PFSK-1 (cell line): ENCODE data around the gene ZCCHC24.

Experiments
- FOXP2 ChIP-seq: optimal IDR thresholded peaks from 2 replicates; pipeline ENCODE3; 2011; ENCODE audit warnings: borderline replicate concordance, control low read depth, inconsistent platforms; ENCODE audit not compliant: insufficient read depth; ENCODE audit errors: extremely low read length, extremely low read depth
- POLR2AphosphoS5 ChIP-seq: IDR thresholded peaks from 2 replicates; pipeline ENCODE4 v1.6.1; 2012; ENCODE audit warnings: low read depth, mild to moderate bottlenecking, control low read depth, low read length, moderate library complexity
- SIN3A ChIP-seq: IDR thresholded peaks from 2 replicates; pipeline ENCODE4 v1.6.1; 2012; ENCODE audit warnings: mild to moderate bottlenecking, low read length, moderate library complexity, borderline replicate concordance; ENCODE audit not compliant: insufficient read depth
- TAF1 ChIP-seq: IDR thresholded peaks from 2 replicates; pipeline ENCODE4 v1.6.1; 2012; ENCODE audit warnings: low read length, control low read depth, borderline replicate concordance; ENCODE audit not compliant: insufficient read depth
- TF ChIP-seq, protein P1 (sequence below), 2 experiments: IDR thresholded peaks; 2 replicates each; pipeline versions ENCODE4 v1.6.1 to v1.8.0; 2011 to 2012; ENCODE audit warnings: low read depth in 2 of 2, low read length in 2 of 2, control low read depth in 1 of 2, inconsistent platforms in 1 of 2, mild to moderate bottlenecking in 1 of 2, moderate library complexity in 1 of 2; ENCODE audit not compliant: insufficient read depth in 1 of 2

DNA sequence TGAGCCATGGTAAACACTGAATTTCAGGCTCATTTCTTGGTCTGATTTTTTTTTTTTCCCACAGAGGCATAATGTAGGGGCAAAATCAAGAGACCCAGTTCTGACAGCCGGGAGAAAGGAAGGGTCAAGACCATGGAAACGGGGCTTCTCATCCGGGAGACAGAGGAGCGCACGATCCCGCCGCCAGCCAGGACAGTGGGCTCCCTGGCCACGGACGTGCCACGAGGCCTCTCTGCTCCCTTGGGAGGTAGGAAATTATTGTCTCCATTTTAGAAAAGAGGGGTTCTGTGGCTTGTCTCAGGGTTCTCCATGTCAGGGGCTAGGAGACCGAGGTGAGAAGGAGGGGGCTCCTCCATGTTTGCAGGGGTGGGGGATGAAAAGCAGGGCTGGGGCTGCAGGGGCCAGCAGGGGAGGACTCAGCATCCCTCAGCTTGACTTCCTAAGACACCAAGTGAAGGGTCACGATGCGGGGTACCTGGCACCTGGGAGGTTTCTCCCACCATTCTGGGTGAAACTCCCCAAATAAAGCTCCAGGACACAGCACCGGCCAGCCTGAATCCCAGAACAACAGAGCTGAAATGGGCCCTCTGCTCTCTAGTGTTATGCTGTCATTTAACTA is 60.5 kb downstream of the ZCCHC24 start:
- TF ChIP-seq SIN3A (no peak), FOXP2 (no peak), POLR2AphosphoS5 (no peak), TAF1 (no peak)
- TF ChIP-seq, protein P1, sequence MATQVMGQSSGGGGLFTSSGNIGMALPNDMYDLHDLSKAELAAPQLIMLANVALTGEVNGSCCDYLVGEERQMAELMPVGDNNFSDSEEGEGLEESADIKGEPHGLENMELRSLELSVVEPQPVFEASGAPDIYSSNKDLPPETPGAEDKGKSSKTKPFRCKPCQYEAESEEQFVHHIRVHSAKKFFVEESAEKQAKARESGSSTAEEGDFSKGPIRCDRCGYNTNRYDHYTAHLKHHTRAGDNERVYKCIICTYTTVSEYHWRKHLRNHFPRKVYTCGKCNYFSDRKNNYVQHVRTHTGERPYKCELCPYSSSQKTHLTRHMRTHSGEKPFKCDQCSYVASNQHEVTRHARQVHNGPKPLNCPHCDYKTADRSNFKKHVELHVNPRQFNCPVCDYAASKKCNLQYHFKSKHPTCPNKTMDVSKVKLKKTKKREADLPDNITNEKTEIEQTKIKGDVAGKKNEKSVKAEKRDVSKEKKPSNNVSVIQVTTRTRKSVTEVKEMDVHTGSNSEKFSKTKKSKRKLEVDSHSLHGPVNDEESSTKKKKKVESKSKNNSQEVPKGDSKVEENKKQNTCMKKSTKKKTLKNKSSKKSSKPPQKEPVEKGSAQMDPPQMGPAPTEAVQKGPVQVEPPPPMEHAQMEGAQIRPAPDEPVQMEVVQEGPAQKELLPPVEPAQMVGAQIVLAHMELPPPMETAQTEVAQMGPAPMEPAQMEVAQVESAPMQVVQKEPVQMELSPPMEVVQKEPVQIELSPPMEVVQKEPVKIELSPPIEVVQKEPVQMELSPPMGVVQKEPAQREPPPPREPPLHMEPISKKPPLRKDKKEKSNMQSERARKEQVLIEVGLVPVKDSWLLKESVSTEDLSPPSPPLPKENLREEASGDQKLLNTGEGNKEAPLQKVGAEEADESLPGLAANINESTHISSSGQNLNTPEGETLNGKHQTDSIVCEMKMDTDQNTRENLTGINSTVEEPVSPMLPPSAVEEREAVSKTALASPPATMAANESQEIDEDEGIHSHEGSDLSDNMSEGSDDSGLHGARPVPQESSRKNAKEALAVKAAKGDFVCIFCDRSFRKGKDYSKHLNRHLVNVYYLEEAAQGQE (IDR thresholded peaks at IDR 0.05; ENCODE audit: insufficient read depth in 1 of 2, low read depth in 2 of 2, low read length in 2 of 2), result no peak
